ENCODE measurements around the gene DDIT3.

DNA sequence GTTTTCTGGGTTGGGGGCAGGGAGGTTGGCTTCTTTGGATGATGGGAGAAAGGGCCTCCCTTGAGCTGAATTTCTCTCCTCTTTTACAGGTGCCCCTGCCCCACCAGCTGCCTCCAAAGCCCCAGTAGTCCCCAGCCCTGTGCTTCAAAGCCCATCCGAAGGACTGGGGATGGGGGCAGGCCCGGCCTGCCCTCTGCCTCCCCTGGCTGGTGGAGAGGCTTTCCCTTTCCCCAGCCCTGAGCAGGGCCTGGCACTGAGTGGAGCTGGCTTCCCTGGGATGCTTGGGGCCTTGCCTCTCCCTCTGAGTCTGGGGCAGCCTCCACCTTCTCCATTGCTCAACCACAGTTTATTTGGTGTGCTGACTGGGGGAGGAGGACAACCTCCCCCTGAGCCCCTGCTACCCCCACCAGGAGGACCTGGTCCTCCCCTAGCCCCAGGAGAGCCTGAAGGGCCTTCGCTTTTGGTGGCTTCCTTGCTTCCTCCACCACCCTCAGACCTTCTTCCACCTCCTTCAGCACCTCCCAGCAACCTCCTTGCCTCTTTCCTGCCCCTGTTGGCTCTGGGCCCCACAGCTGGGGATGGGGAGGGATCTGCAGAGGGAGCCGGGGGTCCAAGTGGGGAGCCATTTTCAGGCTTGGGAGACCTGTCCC, 6.3 kb upstream of the DDIT3 start:
- TF ChIP-seq, protein P1, sequence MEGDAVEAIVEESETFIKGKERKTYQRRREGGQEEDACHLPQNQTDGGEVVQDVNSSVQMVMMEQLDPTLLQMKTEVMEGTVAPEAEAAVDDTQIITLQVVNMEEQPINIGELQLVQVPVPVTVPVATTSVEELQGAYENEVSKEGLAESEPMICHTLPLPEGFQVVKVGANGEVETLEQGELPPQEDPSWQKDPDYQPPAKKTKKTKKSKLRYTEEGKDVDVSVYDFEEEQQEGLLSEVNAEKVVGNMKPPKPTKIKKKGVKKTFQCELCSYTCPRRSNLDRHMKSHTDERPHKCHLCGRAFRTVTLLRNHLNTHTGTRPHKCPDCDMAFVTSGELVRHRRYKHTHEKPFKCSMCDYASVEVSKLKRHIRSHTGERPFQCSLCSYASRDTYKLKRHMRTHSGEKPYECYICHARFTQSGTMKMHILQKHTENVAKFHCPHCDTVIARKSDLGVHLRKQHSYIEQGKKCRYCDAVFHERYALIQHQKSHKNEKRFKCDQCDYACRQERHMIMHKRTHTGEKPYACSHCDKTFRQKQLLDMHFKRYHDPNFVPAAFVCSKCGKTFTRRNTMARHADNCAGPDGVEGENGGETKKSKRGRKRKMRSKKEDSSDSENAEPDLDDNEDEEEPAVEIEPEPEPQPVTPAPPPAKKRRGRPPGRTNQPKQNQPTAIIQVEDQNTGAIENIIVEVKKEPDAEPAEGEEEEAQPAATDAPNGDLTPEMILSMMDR (IDR thresholded peaks at IDR 0.05): no peak
- TF ChIP-seq ZFX (IDR thresholded peaks at IDR 0.05; ENCODE audit: borderline replicate concordance): no peak

Data from 22Rv1 (cell line).